Loucy (cell line): Measurements from ENCODE around the gene RITA1.

Experiments
- CTCF ChIP-seq: fragments of 200-600 bp; sonication (generic); conservative IDR thresholded peaks from 2 replicates; pipeline ENCODE4 v1.5.1; 2014; ENCODE audit warnings: mild to moderate bottlenecking, antibody characterized with exemption, low read length
- EZH2phosphoT487 ChIP-seq: fragments of 200-600 bp; IDR thresholded peaks from 2 replicates; pipeline ENCODE4 v1.6.1; 2018; ENCODE audit warnings: antibody characterized with exemption, mild to moderate bottlenecking, moderate library complexity, borderline replicate concordance

- no peak for TF ChIP-seq CTCF
- TF ChIP-seq EZH2phosphoT487, result no peak
Observed at GRCh38 chr12:113228394-113229028, 43.0 kb downstream of the RITA1 start.
